Erythroblast (primary cell): ENCODE data around the gene GNG2.

ENCODE experiments used
- DNase-seq, 2 experiments: peaks; one replicate each; lab custom pipeline; 2025; lab: John Stamatoyannopoulos, UW
- GATA1 ChIP-seq: IDR thresholded peaks from 2 replicates; pipeline ENCODE4 v1.6.1; 2011; ENCODE audit warnings: low read depth, mild to moderate bottlenecking, control low read depth, low read length, moderate library complexity
- POLR2A ChIP-seq: IDR thresholded peaks from 2 replicates; pipeline ENCODE4 v1.6.1; 2011; ENCODE audit warnings: mild to moderate bottlenecking, low read length

Gene GNG2

GRCh38 chr14:52007637-52008036 lies 147.2 kb downstream of the GNG2 start:
- DNase-seq, result no peak
- no peak for TF ChIP-seq GATA1
- TF ChIP-seq POLR2A, result no peak

- no peak for DNase-seq
- TF ChIP-seq GATA1 (no peak), POLR2A (no peak)
Observed at GRCh38 chr14:52008136-52008535, 147.7 kb downstream of the GNG2 start.

- TF ChIP-seq POLR2A (no peak), GATA1 (no peak)
- DNase-seq, result no peak
Observed at GRCh38 chr14:52010173-52010693, 149.8 kb downstream of the GNG2 start.

GRCh38 chr14:52011523-52011922 lies 151.1 kb downstream of the GNG2 start:
- DNase-seq, result no peak
- TF ChIP-seq POLR2A (no peak), GATA1 (no peak)

- DNase-seq, result no peak
- TF ChIP-seq POLR2A, result no peak
- no peak for TF ChIP-seq GATA1
Observed at GRCh38 chr14:52012635-52013034, 152.2 kb downstream of the GNG2 start.

- TF ChIP-seq GATA1 (no peak), POLR2A (no peak)
Observed at GRCh38 chr14:52013984-52014600, 153.7 kb downstream of the GNG2 start.

GRCh38 chr14:52014601-52015267 lies 154.3 kb downstream of the GNG2 start:
- TF ChIP-seq POLR2A, result no peak
- no peak for TF ChIP-seq GATA1
- DNase-seq, result no peak

More at GRCh38 chr14:52013984-52014600, 153.7 kb downstream of the GNG2 start:
- DNase-seq, result peak; percentile 19 to 21

GRCh38 chr14:52015411-52016030 lies 155.1 kb downstream of the GNG2 start:
- peak; percentile 26 to 35 for DNase-seq
- no peak for TF ChIP-seq GATA1
- TF ChIP-seq POLR2A, result no peak

- no peak for TF ChIP-seq POLR2A
- no peak for TF ChIP-seq GATA1
- DNase-seq, result peak; percentile 8 to 32
Observed at GRCh38 chr14:52018252-52018651, 157.8 kb downstream of the GNG2 start.

- DNase-seq, result no peak
- TF ChIP-seq POLR2A (no peak), GATA1 (no peak)
Observed at GRCh38 chr14:52018970-52019369, 158.6 kb downstream of the GNG2 start.
